HepG2 (cell line): ENCODE results near the gene CALN1. TPM values are rescaled to one million over a fixed set of nuclear protein-coding genes. Genes with fewer than 3 reads are reported as not detected.

Experiments
- ATAC-seq: fragments of 200-7000 bp; cut with Tn5 transposase; 3 replicates; pipeline ENCODE4 v1.9.1; 2020; ENCODE audit warnings: mild to moderate bottlenecking, moderate library complexity
- BruUV-seq: library from RNA; stranded (reverse); fragments of 400-500 nt; replicated peaks from 2 replicates; lab custom pipeline; 2021; lab: Mats Ljungman, UMichigan
- CTCF ChIA-PET: fragments of 300-600 bp; formaldehyde crosslinking; extraction: SDS; loops from one replicate; lab custom pipeline; 2021; ENCODE audit warnings: low total read pairs, inconsistent platforms, low intra/inter-chr PET ratio; lab: Yijun Ruan, JAX
- POLR2A ChIA-PET: fragments of 350-600 bp; sonication (Branson Sonifier 250); formaldehyde crosslinking; loops from one replicate; lab custom pipeline; 2020; ENCODE audit warnings: antibody characterized with exemption, inconsistent platforms; lab: Yijun Ruan, JAX
- DNase-seq: peaks from one replicate; pipeline ENCODE4 v3.0.0-alpha.2; 2015; ENCODE audit warnings: low spot score
- FAIRE-seq: peaks from 3 replicates; lab custom pipeline; 2011; peaks lifted over from hg19 to GRCh38; lab: Jason Lieb, UNC
- H2AFZ ChIP-seq: one replicate; pipeline ENCODE4 v1.6.1; 2011; ENCODE audit warnings: low read length, inconsistent platforms
- H3K27ac ChIP-seq: fragments of 300-600 bp; 3 replicates; pipeline ENCODE4 v1.8.0; 2011; ENCODE audit warnings: mixed run types, mild to moderate bottlenecking, mixed read lengths, low read length, inconsistent platforms; ENCODE audit not compliant: insufficient read depth; ENCODE audit errors: extremely low read length
- H3K27me3 ChIP-seq, 2 experiments: fragments of 200-600 bp in 1 of 2; 2 replicates in 1 of 2; 3 replicates in 1 of 2; pipeline versions ENCODE4 v1.6.0 to v1.8.0; 2011; ENCODE audit warnings: low read length in 2 of 2, mild to moderate bottlenecking in 2 of 2, moderate library complexity in 2 of 2, inconsistent platforms in 1 of 2; ENCODE audit not compliant: insufficient read depth in 2 of 2, control insufficient read depth in 1 of 2
- H3K36me3 ChIP-seq, 2 experiments: fragments of 200-600 bp in 1 of 2; replicated peaks in 1 of 2; 2 replicates in 1 of 2; 3 replicates in 1 of 2; pipeline versions ENCODE4 v1.5.1 to v1.8.0; 2011; ENCODE audit warnings: low read length in 2 of 2, inconsistent platforms in 1 of 2; ENCODE audit not compliant: insufficient read depth in 2 of 2, control insufficient read depth in 1 of 2
- H3K4me1 ChIP-seq: 2 replicates; pipeline ENCODE4 v1.5.1; 2012; ENCODE audit warnings: low read length, inconsistent platforms; ENCODE audit not compliant: insufficient read depth
- H3K4me2 ChIP-seq: 2 replicates; pipeline ENCODE4 v1.6.0; 2011; ENCODE audit warnings: low read depth, low read length, inconsistent platforms
- H3K4me3 ChIP-seq, 3 experiments: fragments of 200-600 bp in 1 of 3; sonication (generic), shearing (Covaris generic) in 1 of 3; replicated peaks in 1 of 3; 2 replicates each; pipeline ENCODE4 v1.5.1; 2011 to 2016; ENCODE audit warnings: low read length in 3 of 3, inconsistent platforms in 2 of 3, low read depth in 2 of 3, mild to moderate bottlenecking in 2 of 3, control low read depth in 1 of 3, mixed read lengths in 1 of 3; ENCODE audit not compliant: insufficient read depth in 1 of 3
- H3K79me2 ChIP-seq: one replicate; pipeline ENCODE4 v1.6.1; 2011; ENCODE audit warnings: low read length, inconsistent platforms; ENCODE audit not compliant: insufficient read depth
- H3K9ac ChIP-seq: 2 replicates; pipeline ENCODE4 v1.6.0; 2011; ENCODE audit warnings: mild to moderate bottlenecking, low read depth, low read length, inconsistent platforms; ENCODE audit not compliant: insufficient read depth
- H3K9me3 ChIP-seq: 2 replicates; pipeline ENCODE4 v1.5.1; 2012; ENCODE audit warnings: mild to moderate bottlenecking, low read length
- H4K20me1 ChIP-seq: 2 replicates; pipeline ENCODE4 v1.6.0; 2011; ENCODE audit warnings: inconsistent platforms, mild to moderate bottlenecking, low read length, moderate library complexity; ENCODE audit not compliant: insufficient read depth
- ATF1 ChIP-seq: IDR thresholded peaks from 2 replicates; pipeline ENCODE4 v1.6.1; 2016; ENCODE audit warnings: mild to moderate bottlenecking, control low read depth
- CEBPB ChIP-seq: IDR thresholded peaks from 2 replicates; pipeline ENCODE4 v1.6.1; 2011; ENCODE audit warnings: low read depth, low read length, improper control_type of control experiment, borderline replicate concordance
- EZH2 ChIP-seq: conservative IDR thresholded peaks from 2 replicates; pipeline ENCODE4 v1.6.1; 2012; ENCODE audit warnings: mild to moderate bottlenecking, low read depth, low read length, moderate library complexity
- HNRNPL ChIP-seq: fragments of 200-400 bp; formaldehyde crosslinking; IDR thresholded peaks from 2 replicates; pipeline ENCODE4 v1.6.1; 2017; ENCODE audit warnings: mild to moderate bottlenecking, low read depth, low read length
- KDM5B ChIP-seq: sonication (generic); formaldehyde crosslinking; IDR thresholded peaks from 2 replicates; pipeline ENCODE4 v1.4.0; 2020; ENCODE audit warnings: missing genetic modification reagents, mild to moderate bottlenecking, borderline replicate concordance
- MBD4 ChIP-seq: IDR thresholded peaks from 2 replicates; pipeline ENCODE4 v1.6.1; 2012; ENCODE audit warnings: low read length, inconsistent platforms, borderline replicate concordance
- RFX1 ChIP-seq: fragments of 450-650 bp; IDR thresholded peaks from 2 replicates; pipeline ENCODE4 v1.6.1; 2017
- ZBTB14 ChIP-seq: sonication (generic); formaldehyde crosslinking; IDR thresholded peaks from 2 replicates; pipeline ENCODE4 v1.4.0; 2020; ENCODE audit warnings: missing genetic modification reagents
- ZFP41 ChIP-seq: sonication (generic); formaldehyde crosslinking; IDR thresholded peaks from 2 replicates; pipeline ENCODE4 v1.4.0; 2020; ENCODE audit warnings: mild to moderate bottlenecking, missing genetic modification reagents, borderline replicate concordance
- ZFY ChIP-seq: sonication (generic); formaldehyde crosslinking; IDR thresholded peaks from 2 replicates; pipeline ENCODE4 v1.4.0; 2020; ENCODE audit warnings: missing genetic modification reagents
- ZMYM2 ChIP-seq: sonication (generic); formaldehyde crosslinking; IDR thresholded peaks from 2 replicates; pipeline ENCODE4 v1.8.0; 2022; ENCODE audit warnings: mild to moderate bottlenecking, missing genetic modification reagents
- ZNF225 ChIP-seq: sonication (generic); formaldehyde crosslinking; IDR thresholded peaks from 2 replicates; pipeline ENCODE4 v1.4.0; 2020; ENCODE audit warnings: mild to moderate bottlenecking, missing genetic modification reagents
- ZNF260 ChIP-seq: sonication (generic); formaldehyde crosslinking; IDR thresholded peaks from 2 replicates; pipeline ENCODE4 v1.4.0; 2020; ENCODE audit warnings: missing genetic modification reagents, low read depth, mild to moderate bottlenecking, borderline replicate concordance
- ZNF280B ChIP-seq: sonication (generic); formaldehyde crosslinking; IDR thresholded peaks from 2 replicates; pipeline ENCODE4 v1.5.0; 2020; ENCODE audit warnings: missing genetic modification reagents, mild to moderate bottlenecking, borderline replicate concordance
- ZNF292 ChIP-seq: sonication (generic); formaldehyde crosslinking; IDR thresholded peaks from 2 replicates; pipeline ENCODE4 v1.8.1; 2022; ENCODE audit warnings: mild to moderate bottlenecking, low read depth, missing genetic modification reagents, borderline replicate concordance
- ZNF549 ChIP-seq: sonication (generic); formaldehyde crosslinking; IDR thresholded peaks from 2 replicates; pipeline ENCODE4 v1.5.0; 2020; ENCODE audit warnings: missing genetic modification reagents
- ZNF615 ChIP-seq: sonication (generic); formaldehyde crosslinking; IDR thresholded peaks from 2 replicates; pipeline ENCODE4 v1.5.0; 2020; ENCODE audit warnings: mild to moderate bottlenecking, missing genetic modification reagents, borderline replicate concordance
- ZNF768 ChIP-seq: sonication (generic); formaldehyde crosslinking; IDR thresholded peaks from 2 replicates; pipeline ENCODE4 v1.4.0; 2020; ENCODE audit warnings: missing genetic modification reagents
- WGBS: methylation state at CpG from one replicate; pipeline ENCODE4 v1.1.6; 2017; ENCODE audit warnings: low lambda C conversion rate; 5-methylcytosine and 5-hydroxymethylcytosine counted together
- in situ Hi-C: cut with HindIII; loops from 2 replicates; pipeline ENCODE4 v1.10.0; 2017; ENCODE audit warnings: low pct_unique_long_range_greater_than_20kb; ENCODE audit not compliant: extremely low pct_ligation_motif_present
- intact Hi-C: fragments of 100-400 bp; cut with micrococcal nuclease; formaldehyde crosslinking; loops from one replicate; pipeline ENCODE4 v1.10.0; 2022; ENCODE audit not compliant: unreplicated experiment
- polyA plus RNA-seq, 8 experiments: library from polyadenylated mRNA; depleted of rRNA in 3 of 8; stranded (reverse) in 7 of 8; unstranded in 1 of 8; fragments of >200 nt; fragmentation: Illumina TruSeq in 4 of 8; extraction: Trizol in 4 of 8; gene quantifications; 2 replicates each; pipeline versions ENCODE4 v1.2.1 to v1.2.3, GENCODE V29; 2011 to 2016; ENCODE audit warnings: low read depth in 4 of 8, missing spikeins in 1 of 8, mixed read lengths in 1 of 8; ENCODE audit not compliant: insufficient read depth in 1 of 8
- total RNA-seq, 5 experiments: library from RNA; depleted of rRNA; stranded (reverse); fragments of >200 nt; fragmentation: Illumina TruSeq; extraction: Trizol; gene quantifications; 2 replicates each; pipeline ENCODE4 v1.2.3, GENCODE V29; 2016; ENCODE audit warnings: low read depth in 1 of 5
- TF ChIP-seq, protein P1 (sequence below): sonication (generic); formaldehyde crosslinking; IDR thresholded peaks from 2 replicates; pipeline ENCODE4 v1.9.0; 2021; ENCODE audit warnings: missing genetic modification reagents, mild to moderate bottlenecking, borderline replicate concordance

Gene CALN1
- total and polyA plus RNA-seq, 2 of the 13 experiments (the other 11 are each of a cell fraction or from before 2014, with no cell fraction given) = not detected

DNA sequence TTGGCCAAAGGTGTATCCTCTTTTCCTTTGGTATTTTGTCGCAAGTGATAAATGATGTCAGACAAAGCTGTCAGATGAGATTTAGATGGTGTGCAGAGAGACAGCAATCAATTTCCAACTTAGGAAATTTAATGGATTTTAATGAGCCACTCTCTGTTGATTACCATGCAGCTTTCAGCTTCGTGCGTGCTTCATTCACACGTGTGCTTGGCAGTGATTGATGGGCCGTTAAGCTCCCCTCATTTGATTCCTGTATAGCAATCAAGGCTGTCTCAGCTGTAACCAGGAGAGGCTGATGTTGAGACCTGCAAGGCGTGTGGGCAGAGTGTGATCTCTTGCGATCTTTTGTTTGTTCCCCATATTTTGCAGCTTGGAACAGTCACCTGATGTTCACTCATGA lies 439.6 kb downstream of the CALN1 start:
- no TSS peak for BruUV-seq
- no peak for DNase-seq
- ATAC-seq = no peak
- no peaks in the 10 kb centered on the region for H3K9me3 ChIP-seq
- 0 out of 5 replicates have a peak, but pooled peaks cover 0 to 6% of the 10 kb centered on the region in 2 experiments for H3K27me3 ChIP-seq
- no peak overlapping the region for H3K27ac ChIP-seq
- ChIA-PET POLR2A (no interaction called here), CTCF (no interaction called here)
- no peaks in the 10 kb centered on the region for H3K4me1 ChIP-seq
- 57% methylated on average over 7 of the region's 7 CpGs for WGBS
- FAIRE-seq = no peak
- intact Hi-C loops (no loop called here), in situ Hi-C loops (no loop called here)
- H2AFZ ChIP-seq = no peak overlapping the region
- no peak overlapping the region for H3K4me2 ChIP-seq
- no peak overlapping the region for H3K4me3 ChIP-seq
- H4K20me1 ChIP-seq = no peaks in the 10 kb centered on the region
- no peaks in the 10 kb centered on the region for H3K36me3 ChIP-seq
- H3K79me2 ChIP-seq = no peaks in the 10 kb centered on the region
- H3K9ac ChIP-seq = no peak overlapping the region
- TF ChIP-seq ZNF260 (CRISPR knock-in tag) (no peak), ZNF225 (CRISPR knock-in tag) (no peak), ZNF549 (CRISPR knock-in tag) (no peak), ZFP41 (CRISPR knock-in tag) (no peak), ZNF292 (CRISPR knock-in tag) (no peak), RFX1 (no peak), ZFY (CRISPR knock-in tag) (no peak), ATF1 (CRISPR knock-in tag) (no peak), KDM5B (no peak), CEBPB (no peak), EZH2 (no peak), ZNF280B (CRISPR knock-in tag) (no peak), HNRNPL (no peak), MBD4 (no peak), ZNF768 (no peak), ZNF615 (CRISPR knock-in tag) (no peak), ZBTB14 (no peak), ZMYM2 (CRISPR knock-in tag) (no peak)
- TF ChIP-seq, protein P1, sequence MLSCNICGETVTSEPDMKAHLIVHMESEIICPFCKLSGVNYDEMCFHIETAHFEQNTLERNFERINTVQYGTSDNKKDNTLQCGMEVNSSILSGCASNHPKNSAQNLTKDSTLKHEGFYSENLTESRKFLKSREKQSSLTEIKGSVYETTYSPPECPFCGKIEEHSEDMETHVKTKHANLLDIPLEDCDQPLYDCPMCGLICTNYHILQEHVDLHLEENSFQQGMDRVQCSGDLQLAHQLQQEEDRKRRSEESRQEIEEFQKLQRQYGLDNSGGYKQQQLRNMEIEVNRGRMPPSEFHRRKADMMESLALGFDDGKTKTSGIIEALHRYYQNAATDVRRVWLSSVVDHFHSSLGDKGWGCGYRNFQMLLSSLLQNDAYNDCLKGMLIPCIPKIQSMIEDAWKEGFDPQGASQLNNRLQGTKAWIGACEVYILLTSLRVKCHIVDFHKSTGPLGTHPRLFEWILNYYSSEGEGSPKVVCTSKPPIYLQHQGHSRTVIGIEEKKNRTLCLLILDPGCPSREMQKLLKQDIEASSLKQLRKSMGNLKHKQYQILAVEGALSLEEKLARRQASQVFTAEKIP = no peak
